Mesothelial cell of epicardium (in vitro differentiated cells): ENCODE data around the gene ABHD13. TPM values are rescaled to one million over a fixed set of nuclear protein-coding genes. Genes with fewer than 3 reads are reported as not detected.
A peak's percentile ranks its signal among the peaks of the same experiment; 100 is the strongest.

ENCODE experiments used
- DNase-seq, 2 experiments: peaks; one replicate each; pipeline ENCODE4 v3.0.0; 2021; ENCODE audit warnings: low spot score in 2 of 2; ENCODE audit not compliant: unreplicated experiment in 2 of 2
- H3K27ac Mint-ChIP-seq: 2 replicates; pipeline ENCODE4 v1.8.0; 2021; ENCODE audit warnings: mixed read lengths
- H3K27me3 Mint-ChIP-seq: 2 replicates; pipeline ENCODE4 v1.8.0; 2021; ENCODE audit warnings: low read depth, mixed read lengths
- H3K36me3 Mint-ChIP-seq: 2 replicates; pipeline ENCODE4 v1.8.0; 2021; ENCODE audit warnings: mixed read lengths
- H3K4me1 Mint-ChIP-seq: 2 replicates; pipeline ENCODE4 v1.8.0; 2021; ENCODE audit warnings: mixed read lengths
- H3K4me3 Mint-ChIP-seq: 2 replicates; pipeline ENCODE4 v1.8.0; 2021; ENCODE audit warnings: mild to moderate bottlenecking, moderate library complexity, mixed read lengths
- H3K9me3 Mint-ChIP-seq: 2 replicates; pipeline ENCODE4 v1.8.0; 2021; ENCODE audit warnings: mixed read lengths
- CTCF ChIP-seq: fragments of 200-600 bp; sonication (generic); IDR thresholded peaks from one replicate; pipeline ENCODE4 v1.5.0; 2021; ENCODE audit warnings: antibody characterized with exemption; ENCODE audit not compliant: unreplicated experiment
- total RNA-seq: library from RNA; stranded (reverse); gene quantifications from 3 replicates; pipeline ENCODE4 v1.2.1, GENCODE V29; 2021

The ABHD13 gene
- total RNA-seq, 1 donor from 2014 or later: 10.3 TPM

GRCh38 chr13:108269601-108270328 is 51.6 kb downstream of the ABHD13 start, which contains the start of gene TNFSF13B:
TNFSF13B (plus strand) TSS chr13:108269718; CDS start chr13:108269896, 178 bp downstream.
- Mint-ChIP-seq H3K27me3 (no peaks in the 10 kb centered on the region), H3K27ac (no peak within 1 kb of the TSS), H3K9me3 (no peaks in the 10 kb centered on the region), H3K36me3 (no peaks in the 10 kb centered on the region), H3K4me1 (peaks cover 18% of the 10 kb centered on the region), H3K4me3 (peak within 1 kb of the TSS; percentile 18)
- TF ChIP-seq CTCF: no peak
- DNase-seq: no peak

GRCh38 chr13:108270442-108270841 is 52.2 kb downstream of the ABHD13 start:
- peaks cover 18% of the 10 kb centered on the region for H3K4me1 Mint-ChIP-seq
- H3K27me3 Mint-ChIP-seq: no peaks in the 10 kb centered on the region
- H3K9me3 Mint-ChIP-seq: no peaks in the 10 kb centered on the region
- no peaks in the 10 kb centered on the region for H3K36me3 Mint-ChIP-seq
- DNase-seq: no peak
- H3K4me3 Mint-ChIP-seq: no peak overlapping the region
- no peak overlapping the region for H3K27ac Mint-ChIP-seq
- TF ChIP-seq CTCF: no peak

- no peak overlapping the region for H3K4me3 Mint-ChIP-seq
- H3K9me3 Mint-ChIP-seq: no peaks in the 10 kb centered on the region
- no peak for DNase-seq
- no peaks in the 10 kb centered on the region for H3K27me3 Mint-ChIP-seq
- H3K4me1 Mint-ChIP-seq: peaks cover 22% of the 10 kb centered on the region
- TF ChIP-seq CTCF: no peak
- H3K36me3 Mint-ChIP-seq: no peaks in the 10 kb centered on the region
- no peak overlapping the region for H3K27ac Mint-ChIP-seq
These were observed 54.1 kb downstream of the ABHD13 start for GRCh38 chr13:108272333-108272732.

- no peak overlapping the region for H3K27ac Mint-ChIP-seq
- DNase-seq: no peak
- H3K27me3 Mint-ChIP-seq: no peaks in the 10 kb centered on the region
- no peak for TF ChIP-seq CTCF
- H3K36me3 Mint-ChIP-seq: no peaks in the 10 kb centered on the region
- H3K4me3 Mint-ChIP-seq: no peak overlapping the region
- H3K4me1 Mint-ChIP-seq: peaks cover 22% of the 10 kb centered on the region
- H3K9me3 Mint-ChIP-seq: no peaks in the 10 kb centered on the region
These were observed 55.4 kb downstream of the ABHD13 start for GRCh38 chr13:108273429-108274118.

- no peaks in the 10 kb centered on the region for H3K9me3 Mint-ChIP-seq
- no peaks in the 10 kb centered on the region for H3K36me3 Mint-ChIP-seq
- DNase-seq: no peak
- H3K27me3 Mint-ChIP-seq: no peaks in the 10 kb centered on the region
- H3K27ac Mint-ChIP-seq: no peak overlapping the region
- peaks cover 15% of the 10 kb centered on the region for H3K4me1 Mint-ChIP-seq
- no peak for TF ChIP-seq CTCF
- H3K4me3 Mint-ChIP-seq: no peak overlapping the region
These were observed 56.5 kb downstream of the ABHD13 start for GRCh38 chr13:108274718-108275117.
